Mucosa of descending colon (tissue), 3 donors: ENCODE results near the gene SCARB1. TPM values are rescaled to one million over a fixed set of nuclear protein-coding genes. Genes with fewer than 3 reads are reported as not detected.

Source experiments
- ATAC-seq: fragments of 200-7000 bp; cut with Tn5 transposase; one replicate; pipeline ENCODE4 v1.9.1; 2020; ENCODE audit warnings: mild to moderate bottlenecking, moderate library complexity
- DNase-seq, 3 donors: peaks; one replicate each; pipeline ENCODE4 v3.0.0-alpha.2; 2020
- H3K36me3 ChIP-seq: fragments of 200-600 bp; one replicate; pipeline ENCODE4 v1.8.0; 2021; ENCODE audit warnings: low read depth, mild to moderate bottlenecking
- H3K4me1 ChIP-seq: fragments of 200-600 bp; one replicate; pipeline ENCODE4 v1.8.0; 2021; ENCODE audit warnings: low read depth, mild to moderate bottlenecking
- H3K4me3 ChIP-seq: fragments of 200-600 bp; one replicate; pipeline ENCODE4 v1.8.0; 2021; ENCODE audit warnings: mild to moderate bottlenecking
- H3K9me3 ChIP-seq: fragments of 200-600 bp; one replicate; pipeline ENCODE4 v1.8.0; 2021; ENCODE audit warnings: mild to moderate bottlenecking
- intact Hi-C, 2 donors: fragments of 100-400 bp; cut with DNase I in 1 of 2; cut with micrococcal nuclease in 1 of 2; formaldehyde crosslinking; loops; one replicate each; pipeline versions ENCODE4 v1.11.0 to v1.11.1; 2022; cut with DNase I, micrococcal nuclease
- total RNA-seq, 3 donors: library from RNA; stranded (reverse); fragmentation: NEBNext Ultra II Directional in 2 of 3; extraction: Animal tissue kit (Norgen Biotek cat#: 25700) in 2 of 3; gene quantifications; one replicate each; pipeline versions ENCODE4 v1.2.1 to v1.2.4, GENCODE V29; 2021 to 2023
- TF ChIP-seq, protein P1 (sequence below): fragments of 200-600 bp; IDR thresholded peaks from one replicate; pipeline ENCODE4 v1.8.0; 2022; ENCODE audit warnings: antibody characterized with exemption, mild to moderate bottlenecking
- donor health status: DM: no; HTN: no; CAD: no; lungs with moderate emphysema.
- donor health status: DM: no; HTN: no; CAD: no.
- donor health status: DM: no; HTN: yes; CAD: no.

SCARB1 gene
- total RNA-seq, 3 donors from 2014 or later, result 23.0 to 55.1 (median 31.2) TPM

DNA sequence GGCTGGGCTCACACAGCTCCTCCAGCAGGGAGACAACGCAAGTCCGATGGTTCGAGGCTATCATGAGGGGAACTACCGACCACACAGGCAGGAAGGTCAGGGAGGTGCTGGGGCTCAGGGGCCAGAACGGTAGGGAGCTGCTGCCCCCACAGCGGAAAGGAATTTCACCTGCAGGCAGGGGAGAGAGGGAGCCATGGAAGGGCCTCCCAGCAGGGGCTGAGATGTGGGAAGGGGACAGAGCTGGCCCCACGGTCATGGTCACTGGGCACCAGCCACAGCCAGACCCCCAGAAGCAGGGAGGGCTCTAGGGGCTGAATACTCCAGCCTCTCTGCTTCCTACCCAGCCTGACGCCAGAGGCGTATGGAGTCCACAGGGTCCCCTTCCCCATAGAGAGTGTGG, 103.1 kb downstream of the SCARB1 start:
- H3K36me3 ChIP-seq, result no peaks in the 10 kb centered on the region
- no peak overlapping the region for H3K4me3 ChIP-seq
- H3K4me1 ChIP-seq, result no peaks in the 10 kb centered on the region
- ATAC-seq (no peak), DNase-seq (no peak)
- TF ChIP-seq, protein P1, sequence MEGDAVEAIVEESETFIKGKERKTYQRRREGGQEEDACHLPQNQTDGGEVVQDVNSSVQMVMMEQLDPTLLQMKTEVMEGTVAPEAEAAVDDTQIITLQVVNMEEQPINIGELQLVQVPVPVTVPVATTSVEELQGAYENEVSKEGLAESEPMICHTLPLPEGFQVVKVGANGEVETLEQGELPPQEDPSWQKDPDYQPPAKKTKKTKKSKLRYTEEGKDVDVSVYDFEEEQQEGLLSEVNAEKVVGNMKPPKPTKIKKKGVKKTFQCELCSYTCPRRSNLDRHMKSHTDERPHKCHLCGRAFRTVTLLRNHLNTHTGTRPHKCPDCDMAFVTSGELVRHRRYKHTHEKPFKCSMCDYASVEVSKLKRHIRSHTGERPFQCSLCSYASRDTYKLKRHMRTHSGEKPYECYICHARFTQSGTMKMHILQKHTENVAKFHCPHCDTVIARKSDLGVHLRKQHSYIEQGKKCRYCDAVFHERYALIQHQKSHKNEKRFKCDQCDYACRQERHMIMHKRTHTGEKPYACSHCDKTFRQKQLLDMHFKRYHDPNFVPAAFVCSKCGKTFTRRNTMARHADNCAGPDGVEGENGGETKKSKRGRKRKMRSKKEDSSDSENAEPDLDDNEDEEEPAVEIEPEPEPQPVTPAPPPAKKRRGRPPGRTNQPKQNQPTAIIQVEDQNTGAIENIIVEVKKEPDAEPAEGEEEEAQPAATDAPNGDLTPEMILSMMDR, result no peak
- peaks cover 8% of the 10 kb centered on the region for H3K9me3 ChIP-seq
- intact Hi-C loops, result loop anchor here in 1 of 2 donors (10.0 kb wide), 2 partner anchors 196 to 416 kb away; partner anchors contain the start of gene NCOR2

DNA sequence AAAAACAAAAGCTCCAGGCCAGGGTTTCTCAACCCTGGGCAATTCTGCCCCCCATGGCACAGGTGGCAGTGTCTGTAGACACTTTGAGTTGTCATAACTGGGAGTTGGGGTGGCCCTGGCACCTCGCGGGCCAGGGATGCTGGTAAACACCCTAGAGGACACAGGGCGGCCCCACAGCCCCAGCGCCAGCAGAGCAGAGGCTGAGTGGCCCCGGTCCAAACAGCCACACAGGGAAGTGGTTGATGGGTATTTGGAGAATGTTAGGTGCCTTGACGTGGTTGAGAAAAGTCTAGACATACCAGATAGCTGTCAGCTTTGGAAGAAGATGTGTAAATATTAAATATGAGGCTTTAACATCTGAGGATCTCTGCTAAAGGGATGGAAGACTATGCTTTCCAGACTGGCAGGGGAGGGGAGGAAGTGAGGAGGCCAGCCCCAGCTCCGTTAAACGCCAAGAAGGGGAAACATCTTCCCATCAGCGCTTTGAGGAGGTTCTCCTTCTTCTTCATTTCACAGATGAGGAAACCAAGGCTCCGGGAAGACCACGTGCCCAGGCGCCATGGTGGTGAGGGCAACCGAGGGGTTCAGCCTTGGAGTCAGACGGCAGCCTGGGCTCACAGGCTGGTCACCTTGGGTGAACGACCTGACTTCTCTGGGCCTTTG, 103.7 kb downstream of the SCARB1 start:
- DNase-seq, result no peak
- no peak overlapping the region for H3K4me3 ChIP-seq
- TF ChIP-seq, protein P1, result no peak
- no peaks in the 10 kb centered on the region for H3K36me3 ChIP-seq
- H3K4me1 ChIP-seq, result no peaks in the 10 kb centered on the region
- no peak for ATAC-seq
- H3K9me3 ChIP-seq, result peaks cover 7% of the 10 kb centered on the region
- intact Hi-C loops, result loop anchor here in 1 of 2 donors (10.0 kb wide), 2 partner anchors 195 to 415 kb away; partner anchors contain the start of gene NCOR2

GRCh38 chr12:124758266-124759220, 105.1 kb downstream of the SCARB1 start:
- no peak overlapping the region for H3K4me3 ChIP-seq
- TF ChIP-seq, protein P1, result no peak
- H3K4me1 ChIP-seq, result peaks cover 3% of the 10 kb centered on the region
- intact Hi-C loops, result no loop called here
- no peak for ATAC-seq
- no peaks in the 10 kb centered on the region for H3K36me3 ChIP-seq
- no peak for DNase-seq
- no peaks in the 10 kb centered on the region for H3K9me3 ChIP-seq

DNA sequence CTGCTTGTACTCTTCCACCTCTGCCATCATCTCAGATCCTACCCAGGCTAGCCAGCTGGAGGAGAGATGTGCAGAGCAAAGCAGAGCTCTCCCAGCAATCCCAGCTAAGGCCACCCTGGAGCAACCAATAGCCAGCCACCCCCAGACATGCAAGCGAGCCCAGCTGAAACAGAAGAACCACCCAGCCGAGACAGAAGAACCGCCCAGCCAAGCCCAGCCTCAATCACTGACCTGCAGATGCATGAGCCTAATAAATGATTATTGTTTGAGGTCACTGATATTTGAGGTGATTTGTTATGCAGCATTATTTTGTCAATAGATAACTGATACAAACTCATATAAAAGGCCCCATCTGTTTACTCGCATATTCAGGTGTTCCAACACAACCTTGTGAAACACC, 106.3 kb downstream of the SCARB1 start:
- no peaks in the 10 kb centered on the region for H3K36me3 ChIP-seq
- no peak for DNase-seq
- intact Hi-C loops, result no loop called here
- H3K4me1 ChIP-seq, result peaks cover 3% of the 10 kb centered on the region
- TF ChIP-seq, protein P1, result no peak
- no peaks in the 10 kb centered on the region for H3K9me3 ChIP-seq
- no peak overlapping the region for H3K4me3 ChIP-seq
- ATAC-seq, result no peak

DNA sequence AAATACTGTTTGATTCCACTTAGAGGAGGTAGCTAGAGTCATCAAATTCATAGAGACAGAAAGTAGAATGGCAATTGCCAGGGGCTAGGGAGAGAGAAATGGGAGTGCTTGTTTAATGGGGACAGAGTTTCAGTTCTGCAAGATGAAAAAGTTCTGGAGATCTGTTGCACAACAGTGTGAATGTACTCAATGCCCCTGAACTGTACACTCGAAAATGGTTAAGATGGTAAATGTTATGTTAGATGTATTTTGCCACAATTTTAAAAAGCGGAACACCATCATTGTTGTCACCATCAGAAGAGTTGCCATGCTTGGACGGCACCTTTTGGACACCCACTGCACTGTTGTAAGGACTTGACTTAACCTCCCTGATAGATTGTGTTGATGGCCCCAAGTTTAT, 106.9 kb downstream of the SCARB1 start:
- TF ChIP-seq, protein P1, result no peak
- H3K9me3 ChIP-seq, result no peaks in the 10 kb centered on the region
- no peak overlapping the region for H3K4me3 ChIP-seq
- DNase-seq (no peak), ATAC-seq (no peak)
- no peaks in the 10 kb centered on the region for H3K36me3 ChIP-seq
- peaks cover 3% of the 10 kb centered on the region for H3K4me1 ChIP-seq
- intact Hi-C loops, result no loop called here
